ENCODE data around the gene IQGAP1. TPM values are rescaled to one million over a fixed set of nuclear protein-coding genes. Genes with fewer than 3 reads are reported as not detected.

Gene IQGAP1
- total and polyA plus RNA-seq, 4 donors, result 61.1 to 297 (median 203) TPM

DNA sequence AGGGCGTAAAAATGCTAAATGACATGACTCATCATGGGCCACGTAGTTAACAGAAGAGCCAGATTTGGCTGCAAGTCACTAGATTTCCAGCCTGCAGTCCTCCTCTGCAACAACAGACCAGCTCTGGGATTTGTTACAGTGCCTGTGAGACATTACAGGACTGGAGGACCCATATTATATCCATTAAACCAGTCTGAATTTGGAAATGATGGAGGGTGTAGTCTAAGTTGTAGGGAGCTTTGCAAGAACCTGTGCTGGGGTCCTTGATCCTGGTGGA is 25.2 kb upstream of the IQGAP1 start:
- no peak for DNase-seq
- H3K4me1 ChIP-seq (ENCODE audit: control insufficient read depth in 1 of 2, insufficient read depth in 2 of 2, low read length in 2 of 2), result peaks cover 3 to 5% of the 10 kb centered on the region in 2 donors
- intact Hi-C loops (cut with DNase I), result no loop called here
- no peaks in the 10 kb centered on the region for H3K9me3 ChIP-seq (ENCODE audit: control insufficient read depth, low read length)
- no peaks in the 10 kb centered on the region for H3K27me3 ChIP-seq (ENCODE audit: control insufficient read depth in 1 of 2, insufficient read depth in 2 of 2, low read length in 1 of 2)
- 0 to 8% methylated on average over 2 of the region's 2 CpGs for WGBS, 2 donors
- no peaks in the 10 kb centered on the region for H3K36me3 ChIP-seq (ENCODE audit: control insufficient read depth in 1 of 2, insufficient read depth in 2 of 2, low read length in 1 of 2)
- H3K4me3 ChIP-seq (ENCODE audit: low read length in 2 of 2), result no peak overlapping the region
- peak; percentile 77 for ATAC-seq (ENCODE audit: low FRiP score)
- peak overlapping the region in 1 of 2 donors; percentile 59 for H3K27ac ChIP-seq (ENCODE audit: low read depth in 1 of 2, low read length in 2 of 2)

DNA sequence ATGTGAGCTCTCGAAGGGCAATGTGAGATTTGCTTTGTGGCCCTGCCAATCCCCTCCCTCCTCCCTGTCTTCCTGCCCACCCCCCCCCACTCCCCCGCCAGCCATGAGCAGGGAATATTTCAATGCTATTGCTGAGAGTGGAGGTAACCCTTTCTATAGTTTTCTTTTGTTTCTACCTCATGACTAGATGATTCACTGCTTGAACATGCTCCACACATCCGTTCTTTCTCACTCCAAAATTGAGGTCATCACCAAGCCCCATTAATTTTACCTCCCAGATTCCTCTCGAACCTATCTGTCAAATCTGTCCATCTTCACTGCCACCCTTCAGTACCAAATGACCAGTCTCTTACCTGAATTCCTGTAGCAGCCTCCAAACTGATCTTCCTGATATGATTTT is 23.8 kb upstream of the IQGAP1 start:
- intact Hi-C loops (cut with DNase I), result no loop called here
- WGBS, 2 donors, result 57 to 71% methylated on average over 4 of the region's 4 CpGs
- no peaks in the 10 kb centered on the region for H3K36me3 ChIP-seq (ENCODE audit: control insufficient read depth in 1 of 2, insufficient read depth in 2 of 2, low read length in 1 of 2)
- no peak overlapping the region for H3K27ac ChIP-seq (ENCODE audit: low read depth in 1 of 2, low read length in 2 of 2)
- no peak overlapping the region for H3K4me3 ChIP-seq (ENCODE audit: low read length in 2 of 2)
- H3K27me3 ChIP-seq (ENCODE audit: control insufficient read depth in 1 of 2, insufficient read depth in 2 of 2, low read length in 1 of 2), result no peaks in the 10 kb centered on the region
- H3K9me3 ChIP-seq (ENCODE audit: control insufficient read depth, low read length), result no peaks in the 10 kb centered on the region
- DNase-seq (no peak), ATAC-seq (ENCODE audit: low FRiP score) (no peak)
- H3K4me1 ChIP-seq (ENCODE audit: control insufficient read depth in 1 of 2, insufficient read depth in 2 of 2, low read length in 2 of 2), result peaks cover 3 to 5% of the 10 kb centered on the region in 2 donors

DNA sequence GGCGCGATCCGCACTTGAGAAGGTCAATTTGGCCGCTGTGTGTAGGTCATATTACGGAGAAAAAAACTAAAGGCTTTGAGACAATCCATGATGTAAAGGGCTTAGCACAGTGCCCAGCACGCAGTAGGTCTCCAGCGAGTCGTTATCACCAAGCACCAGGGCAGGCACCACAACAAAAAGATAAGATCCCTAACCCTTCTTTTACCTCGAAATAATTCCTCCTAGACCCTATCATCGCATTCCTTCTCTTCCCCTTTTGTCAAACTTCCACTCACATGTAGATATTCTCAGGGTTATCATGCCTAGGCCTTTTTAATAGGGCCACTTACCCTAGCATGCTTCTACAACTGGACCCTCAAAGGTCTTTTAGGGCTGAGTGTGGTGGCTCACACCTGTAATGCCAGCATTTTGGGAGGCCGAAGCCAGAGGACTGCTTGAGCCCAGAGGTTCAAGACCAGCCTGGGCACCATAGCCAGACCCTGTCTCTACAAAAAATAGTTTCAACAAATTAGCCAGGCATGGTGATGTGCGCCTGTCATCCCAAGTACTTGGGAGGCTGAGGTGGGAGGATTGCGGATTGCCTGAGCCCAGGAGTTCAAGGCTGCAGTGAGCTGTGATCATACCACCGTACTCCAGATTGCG is 22.5 kb upstream of the IQGAP1 start:
- Histone ChIP-seq H3K4me3 (ENCODE audit: low read length in 2 of 2) (no peak overlapping the region), H3K36me3 (ENCODE audit: control insufficient read depth in 1 of 2, insufficient read depth in 2 of 2, low read length in 1 of 2) (no peaks in the 10 kb centered on the region), H3K27ac (ENCODE audit: low read depth in 1 of 2, low read length in 2 of 2) (no peak overlapping the region), H3K4me1 (ENCODE audit: control insufficient read depth in 1 of 2, insufficient read depth in 2 of 2, low read length in 2 of 2) (peaks cover 3 to 5% of the 10 kb centered on the region in 2 donors), H3K27me3 (ENCODE audit: control insufficient read depth in 1 of 2, insufficient read depth in 2 of 2, low read length in 1 of 2) (no peaks in the 10 kb centered on the region), H3K9me3 (ENCODE audit: control insufficient read depth, low read length) (no peaks in the 10 kb centered on the region)
- WGBS, 2 donors, result 91 to 96% methylated on average over 15 of the region's 15 CpGs
- DNase-seq (no peak), ATAC-seq (ENCODE audit: low FRiP score) (no peak)
- intact Hi-C loops (cut with DNase I), result no loop called here

DNA sequence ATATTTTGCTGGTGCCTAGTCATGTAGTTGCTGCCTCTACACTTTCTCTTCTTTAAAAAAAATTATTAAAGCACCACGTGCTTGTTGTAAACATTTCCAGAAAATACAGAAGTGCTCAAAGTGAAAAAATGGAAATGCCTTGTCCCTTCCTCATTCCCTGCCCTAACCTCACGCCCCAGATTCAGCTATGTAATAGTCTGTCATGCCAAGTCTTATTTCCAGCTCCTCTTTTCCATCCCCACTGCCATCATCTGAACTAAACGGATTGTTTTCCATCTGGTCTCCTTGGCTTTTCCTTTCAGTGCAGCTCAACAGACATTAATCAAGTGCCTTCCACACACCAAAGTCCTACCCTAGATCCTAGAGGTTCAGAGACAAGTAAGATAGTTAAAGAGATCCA is 20.5 kb upstream of the IQGAP1 start:
- 2 to 3% methylated on average over 3 of the region's 3 CpGs for WGBS, 2 donors

DNA sequence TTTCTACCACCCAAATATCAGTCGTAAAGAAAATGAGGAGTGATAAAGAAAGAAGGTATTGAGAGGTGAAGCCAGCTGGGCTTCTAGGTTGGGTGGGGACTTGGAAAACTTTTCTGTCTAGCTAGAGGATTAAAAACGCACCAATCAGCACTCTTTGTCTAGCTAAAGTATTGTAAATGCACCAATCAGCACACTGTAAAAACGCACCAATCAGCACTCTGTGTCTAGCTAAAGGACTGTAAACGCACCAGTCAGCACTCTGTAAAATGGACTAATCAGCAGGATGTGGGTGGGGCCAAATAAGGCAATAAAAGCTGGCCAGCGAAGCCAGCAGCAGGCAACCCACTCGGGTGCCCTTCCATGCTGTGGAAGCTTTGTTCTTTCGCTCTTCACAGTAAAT is 13.0 kb upstream of the IQGAP1 start:
- Histone ChIP-seq H3K36me3 (ENCODE audit: control insufficient read depth in 1 of 2, insufficient read depth in 2 of 2, low read length in 1 of 2) (no peaks in the 10 kb centered on the region), H3K27me3 (ENCODE audit: control insufficient read depth in 1 of 2, insufficient read depth in 2 of 2, low read length in 1 of 2) (no peaks in the 10 kb centered on the region), H3K4me3 (ENCODE audit: low read length in 2 of 2) (no peak overlapping the region), H3K9me3 (ENCODE audit: control insufficient read depth, low read length) (peaks cover 2% of the 10 kb centered on the region), H3K27ac (ENCODE audit: low read depth in 1 of 2, low read length in 2 of 2) (no peak overlapping the region), H3K4me1 (ENCODE audit: control insufficient read depth in 1 of 2, insufficient read depth in 2 of 2, low read length in 2 of 2) (no peaks in the 10 kb centered on the region)
- intact Hi-C loops (cut with DNase I), result no loop called here
- DNase-seq (no peak), ATAC-seq (ENCODE audit: low FRiP score) (no peak)
- WGBS, 2 donors, result 96% methylated on average over 7 of the region's 7 CpGs

More for the DNA sequence above, 20.5 kb upstream of the IQGAP1 start:
- Histone ChIP-seq H3K4me1 (ENCODE audit: control insufficient read depth in 1 of 2, insufficient read depth in 2 of 2, low read length in 2 of 2) (peaks cover 3 to 5% of the 10 kb centered on the region in 2 donors), H3K27me3 (ENCODE audit: control insufficient read depth in 1 of 2, insufficient read depth in 2 of 2, low read length in 1 of 2) (no peaks in the 10 kb centered on the region), H3K9me3 (ENCODE audit: control insufficient read depth, low read length) (no peaks in the 10 kb centered on the region), H3K27ac (ENCODE audit: low read depth in 1 of 2, low read length in 2 of 2) (peak overlapping the region; percentile 59 to 76), H3K4me3 (ENCODE audit: low read length in 2 of 2) (no peak overlapping the region), H3K36me3 (ENCODE audit: control insufficient read depth in 1 of 2, insufficient read depth in 2 of 2, low read length in 1 of 2) (no peaks in the 10 kb centered on the region)
- no peak for DNase-seq
- intact Hi-C loops (cut with DNase I), result no loop called here
- peak; percentile 66 for ATAC-seq (ENCODE audit: low FRiP score)

DNA sequence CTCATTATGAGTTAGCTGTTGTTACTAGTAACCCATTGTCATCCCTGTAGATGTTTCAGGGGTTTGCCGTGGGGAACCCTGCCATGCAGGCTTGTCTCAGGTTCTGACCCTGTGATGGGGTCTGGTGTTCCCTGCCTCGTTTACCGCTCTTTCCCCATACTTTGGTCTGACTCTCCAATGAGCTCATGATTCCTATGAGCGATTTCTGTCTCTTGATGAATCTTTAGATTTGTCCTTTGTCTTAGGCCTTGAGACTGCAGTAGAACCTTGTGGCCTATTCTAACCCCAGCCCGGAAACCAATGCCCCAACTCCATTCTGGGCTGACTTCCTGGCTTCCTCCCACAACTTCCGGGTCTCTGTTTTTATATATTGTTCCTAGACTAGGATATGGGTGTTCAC is 11.3 kb upstream of the IQGAP1 start:
- Histone ChIP-seq H3K4me1 (ENCODE audit: control insufficient read depth in 1 of 2, insufficient read depth in 2 of 2, low read length in 2 of 2) (no peaks in the 10 kb centered on the region), H3K9me3 (ENCODE audit: control insufficient read depth, low read length) (peaks cover 2% of the 10 kb centered on the region), H3K4me3 (ENCODE audit: low read length in 2 of 2) (no peak overlapping the region), H3K27me3 (ENCODE audit: control insufficient read depth in 1 of 2, insufficient read depth in 2 of 2, low read length in 1 of 2) (no peaks in the 10 kb centered on the region), H3K27ac (ENCODE audit: low read depth in 1 of 2, low read length in 2 of 2) (no peak overlapping the region), H3K36me3 (ENCODE audit: control insufficient read depth in 1 of 2, insufficient read depth in 2 of 2, low read length in 1 of 2) (no peaks in the 10 kb centered on the region)
- WGBS, 2 donors, result 91 to 94% methylated on average over 6 of the region's 6 CpGs
- DNase-seq (no peak), ATAC-seq (ENCODE audit: low FRiP score) (no peak)
- intact Hi-C loops (cut with DNase I), result no loop called here

DNA sequence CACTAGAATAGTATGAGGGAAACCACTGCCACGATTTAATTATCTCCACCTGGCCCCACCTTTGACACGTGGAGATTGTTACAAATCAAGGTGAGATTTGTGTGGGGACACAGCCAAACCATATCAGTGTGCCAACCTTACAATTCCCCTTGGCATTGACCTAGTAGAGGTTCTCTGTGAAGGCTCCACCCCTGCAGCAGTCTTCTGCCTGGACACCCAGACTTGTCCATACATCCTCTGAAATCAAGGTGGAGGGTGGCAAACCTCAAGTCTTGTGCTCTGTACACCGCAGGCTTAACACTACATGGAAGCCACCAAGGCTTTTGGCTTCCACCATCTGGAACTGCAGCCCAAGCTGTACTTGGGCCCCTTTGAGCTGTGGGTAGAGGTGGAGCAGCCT is 8.8 kb upstream of the IQGAP1 start:
- 84 to 96% methylated on average over 3 of the region's 3 CpGs for WGBS, 2 donors

DNA sequence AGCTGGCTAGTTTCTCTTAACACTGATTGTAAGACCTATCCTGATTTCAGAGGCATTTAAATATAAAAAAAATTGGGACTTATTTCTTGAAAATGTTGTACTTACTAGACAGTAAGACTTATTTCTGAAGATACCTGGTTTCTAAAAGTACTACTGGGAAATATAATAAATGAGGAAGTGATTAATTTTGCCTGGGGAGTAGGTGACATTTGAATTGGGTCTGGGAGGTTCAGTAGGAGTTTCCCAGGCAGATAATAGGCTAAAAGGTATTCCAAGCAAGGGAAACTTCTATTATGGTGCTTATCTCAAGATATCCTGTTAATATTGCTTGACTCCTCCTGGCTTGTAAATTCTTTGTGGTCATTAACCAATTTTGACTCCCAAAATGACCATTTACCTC is 6.5 kb upstream of the IQGAP1 start:
- no peaks in the 10 kb centered on the region for H3K27me3 ChIP-seq (ENCODE audit: control insufficient read depth in 1 of 2, insufficient read depth in 2 of 2, low read length in 1 of 2)
- no peak for ATAC-seq (ENCODE audit: low FRiP score)
- no peak overlapping the region for H3K4me3 ChIP-seq (ENCODE audit: low read length in 2 of 2)
- no peak for DNase-seq
- H3K9me3 ChIP-seq (ENCODE audit: control insufficient read depth, low read length), result peaks cover 2% of the 10 kb centered on the region
- intact Hi-C loops (cut with DNase I), result loop anchor here in 1 of 2 donors (5.0 kb wide), 1 partner anchor 59 kb away; no protein-coding TSS in a partner anchor
- no peaks in the 10 kb centered on the region for H3K36me3 ChIP-seq (ENCODE audit: control insufficient read depth in 1 of 2, insufficient read depth in 2 of 2, low read length in 1 of 2)
- no peak overlapping the region for H3K27ac ChIP-seq (ENCODE audit: low read depth in 1 of 2, low read length in 2 of 2)
- H3K4me1 ChIP-seq (ENCODE audit: control insufficient read depth in 1 of 2, insufficient read depth in 2 of 2, low read length in 2 of 2), result no peaks in the 10 kb centered on the region

More for the DNA sequence above, 8.8 kb upstream of the IQGAP1 start:
- H3K9me3 ChIP-seq (ENCODE audit: control insufficient read depth, low read length), result peaks cover 2% of the 10 kb centered on the region
- H3K4me1 ChIP-seq (ENCODE audit: control insufficient read depth in 1 of 2, insufficient read depth in 2 of 2, low read length in 2 of 2), result no peaks in the 10 kb centered on the region
- intact Hi-C loops (cut with DNase I), result no loop called here
- no peaks in the 10 kb centered on the region for H3K27me3 ChIP-seq (ENCODE audit: control insufficient read depth in 1 of 2, insufficient read depth in 2 of 2, low read length in 1 of 2)
- DNase-seq (no peak), ATAC-seq (ENCODE audit: low FRiP score) (no peak)
- no peaks in the 10 kb centered on the region for H3K36me3 ChIP-seq (ENCODE audit: control insufficient read depth in 1 of 2, insufficient read depth in 2 of 2, low read length in 1 of 2)
- H3K4me3 ChIP-seq (ENCODE audit: low read length in 2 of 2), result no peak overlapping the region
- no peak overlapping the region for H3K27ac ChIP-seq (ENCODE audit: low read depth in 1 of 2, low read length in 2 of 2)

DNA sequence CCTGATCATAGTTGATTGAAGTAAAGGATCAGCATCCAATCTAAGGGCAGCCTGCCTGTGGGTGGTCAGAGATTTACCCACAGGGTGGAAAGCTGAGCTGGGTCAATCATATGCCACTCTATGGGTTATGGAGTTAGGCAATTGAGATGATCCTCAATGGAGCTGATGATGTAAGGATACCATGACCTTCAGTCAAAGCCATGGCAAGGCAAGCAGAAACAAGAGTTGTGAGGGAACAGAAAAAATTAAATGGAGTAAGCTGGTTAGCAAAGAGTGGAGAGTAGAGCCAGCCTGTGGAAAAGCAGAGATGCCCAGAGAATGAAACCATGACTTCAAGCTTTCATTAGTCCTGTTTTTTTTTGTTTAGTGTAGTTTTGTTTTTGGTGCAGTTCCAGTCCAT is 5.7 kb upstream of the IQGAP1 start:
- Histone ChIP-seq H3K36me3 (ENCODE audit: control insufficient read depth in 1 of 2, insufficient read depth in 2 of 2, low read length in 1 of 2) (no peaks in the 10 kb centered on the region), H3K4me3 (ENCODE audit: low read length in 2 of 2) (no peak overlapping the region), H3K9me3 (ENCODE audit: control insufficient read depth, low read length) (peaks cover 2% of the 10 kb centered on the region), H3K27me3 (ENCODE audit: control insufficient read depth in 1 of 2, insufficient read depth in 2 of 2, low read length in 1 of 2) (no peaks in the 10 kb centered on the region), H3K27ac (ENCODE audit: low read depth in 1 of 2, low read length in 2 of 2) (no peak overlapping the region), H3K4me1 (ENCODE audit: control insufficient read depth in 1 of 2, insufficient read depth in 2 of 2, low read length in 2 of 2) (no peaks in the 10 kb centered on the region)
- intact Hi-C loops (cut with DNase I), result loop anchor here in 1 of 2 donors (5.0 kb wide), 1 partner anchor 60 kb away; no protein-coding TSS in a partner anchor
- DNase-seq (no peak), ATAC-seq (ENCODE audit: low FRiP score) (no peak)
